GM18870 (cell line): ENCODE measurements around the gene BSPH1.
"Not testable (repeated sequence)": the region's sequence is repeated elsewhere in the genome, so short reads cannot be mapped to it uniquely, and the experiment has no call there.

Source experiments
- ATAC-seq: cut with Tn5 transposase; IDR thresholded peaks from one replicate; pipeline ENCODE4 v1.9.1; 2021; ENCODE audit warnings: moderate library complexity; ENCODE audit not compliant: unreplicated experiment

Gene BSPH1

GRCh38 chr19:47928581-47928980, 63.4 kb downstream of the BSPH1 start:
- not testable (repeated sequence) for ATAC-seq

GRCh38 chr19:47920107-47920506, 71.9 kb downstream of the BSPH1 start:
- not testable (repeated sequence) for ATAC-seq
